Measurements from ENCODE around the gene NLGN4X.

Gene NLGN4X

GRCh38 chrX:6029014-6029413 is 199.7 kb downstream of the NLGN4X start:
- no peak overlapping the region for H3K4me2 ChIP-seq
- no peaks in the 10 kb centered on the region for H4K20me1 ChIP-seq
- no peak overlapping the region for H3K9ac ChIP-seq
- TF ChIP-seq Cebpa-rat (IDR thresholded peaks at IDR 0.05), result no peak
- H3K27me3 ChIP-seq, result no peaks in the 10 kb centered on the region
- no peak overlapping the region for H3K4me3 ChIP-seq
- H3K9me3 ChIP-seq (replicated peaks in 1 of 11), result no peaks in the 10 kb centered on the region
- H3K27ac ChIP-seq, result no peak overlapping the region
- no peaks in the 10 kb centered on the region for H3K4me1 ChIP-seq
- H3K36me3 ChIP-seq, result no peaks in the 10 kb centered on the region

DNA sequence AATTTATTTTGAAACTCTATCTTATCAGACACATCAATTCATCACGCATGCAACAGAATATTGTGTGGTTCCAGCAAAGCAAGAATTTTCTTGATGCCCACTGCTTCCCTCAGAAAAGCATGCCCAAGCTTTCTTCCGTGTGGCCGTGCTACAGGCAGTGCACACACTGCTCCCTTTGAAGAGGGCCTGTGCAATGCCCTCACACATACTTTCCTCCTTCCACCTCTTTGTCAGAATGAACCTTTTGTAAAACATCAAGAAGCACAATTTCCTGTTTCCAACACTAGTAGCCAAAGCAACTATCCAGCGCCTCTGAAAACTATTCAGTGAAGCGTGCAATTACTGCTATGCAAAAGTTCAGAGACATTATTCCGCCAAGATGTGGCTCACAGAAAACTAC is 201.7 kb downstream of the NLGN4X start:
- Histone ChIP-seq H3K27ac (no peak overlapping the region), H3K4me3 (no peak overlapping the region), H3K36me3 (no peaks in the 10 kb centered on the region), H3K4me1 (peaks cover 0 to 9% (median 0%) of the 10 kb centered on the region in 10 experiments; a peak in 1 of 20 replicates), H4K20me1 (no peaks in the 10 kb centered on the region), H3K9ac (no peak overlapping the region), H3K9me3 (replicated peaks in 1 of 11) (no peaks in the 10 kb centered on the region), H3K4me2 (no peak overlapping the region), H3K27me3 (no peaks in the 10 kb centered on the region)
- no peak for TF ChIP-seq Cebpa-rat (IDR thresholded peaks at IDR 0.05)

DNA sequence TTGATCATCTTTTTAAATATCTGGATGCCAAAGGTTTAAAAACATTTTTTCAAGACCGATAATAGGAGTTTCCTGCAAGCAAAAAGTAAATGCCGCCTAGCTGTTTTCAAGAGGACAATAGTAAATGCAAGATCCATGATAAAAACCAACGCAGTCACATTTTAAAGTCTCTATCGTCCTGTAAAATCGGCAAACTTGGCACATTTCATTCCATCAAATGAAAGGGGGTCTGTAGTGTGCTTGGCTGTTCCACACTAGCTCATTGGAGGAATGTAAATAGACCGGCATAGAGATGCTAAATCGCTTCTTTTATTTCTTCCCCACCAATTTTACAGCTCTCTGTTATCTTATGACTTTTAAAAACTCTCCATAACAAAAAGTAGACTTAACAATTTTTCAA is 202.2 kb downstream of the NLGN4X start:
- Histone ChIP-seq H3K9ac (no peak overlapping the region), H3K4me2 (no peak overlapping the region), H4K20me1 (no peaks in the 10 kb centered on the region), H3K4me1 (peaks cover 0 to 9% (median 0%) of the 10 kb centered on the region in 10 experiments; a peak in 1 of 20 replicates), H3K4me3 (no peak overlapping the region), H3K27me3 (no peaks in the 10 kb centered on the region), H3K27ac (no peak overlapping the region), H3K9me3 (replicated peaks in 1 of 11) (no peaks in the 10 kb centered on the region), H3K36me3 (no peaks in the 10 kb centered on the region)
- no peak for TF ChIP-seq Cebpa-rat (IDR thresholded peaks at IDR 0.05)

DNA sequence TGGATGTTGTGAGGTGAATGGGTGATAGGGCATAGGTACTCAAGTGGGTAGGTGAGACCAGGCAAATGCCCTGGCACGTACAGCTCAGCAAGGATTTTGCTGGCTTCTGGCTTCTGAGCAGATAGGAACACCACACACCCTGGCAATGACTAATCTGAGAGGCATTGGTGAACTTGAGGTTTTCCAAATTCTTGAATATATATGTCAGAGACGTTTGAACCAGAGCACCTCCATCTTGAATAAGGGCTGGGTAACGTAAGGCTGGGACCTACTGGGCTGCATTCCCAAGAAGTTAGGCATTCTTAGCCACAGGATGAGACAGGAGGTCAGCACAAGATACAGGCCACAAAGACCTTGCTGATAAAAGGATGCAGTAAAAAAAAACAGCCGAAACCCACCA is 204.5 kb downstream of the NLGN4X start:
- Histone ChIP-seq H3K9ac (no peak overlapping the region), H4K20me1 (no peaks in the 10 kb centered on the region), H3K4me2 (no peak overlapping the region), H3K27me3 (no peaks in the 10 kb centered on the region), H3K27ac (no peak overlapping the region), H3K4me3 (no peak overlapping the region), H3K4me1 (peaks cover 0 to 9% (median 0%) of the 10 kb centered on the region in 10 experiments; a peak in 1 of 20 replicates), H3K36me3 (no peaks in the 10 kb centered on the region), H3K9me3 (replicated peaks in 1 of 11) (no peaks in the 10 kb centered on the region)
- no peak for TF ChIP-seq Cebpa-rat (IDR thresholded peaks at IDR 0.05)

DNA sequence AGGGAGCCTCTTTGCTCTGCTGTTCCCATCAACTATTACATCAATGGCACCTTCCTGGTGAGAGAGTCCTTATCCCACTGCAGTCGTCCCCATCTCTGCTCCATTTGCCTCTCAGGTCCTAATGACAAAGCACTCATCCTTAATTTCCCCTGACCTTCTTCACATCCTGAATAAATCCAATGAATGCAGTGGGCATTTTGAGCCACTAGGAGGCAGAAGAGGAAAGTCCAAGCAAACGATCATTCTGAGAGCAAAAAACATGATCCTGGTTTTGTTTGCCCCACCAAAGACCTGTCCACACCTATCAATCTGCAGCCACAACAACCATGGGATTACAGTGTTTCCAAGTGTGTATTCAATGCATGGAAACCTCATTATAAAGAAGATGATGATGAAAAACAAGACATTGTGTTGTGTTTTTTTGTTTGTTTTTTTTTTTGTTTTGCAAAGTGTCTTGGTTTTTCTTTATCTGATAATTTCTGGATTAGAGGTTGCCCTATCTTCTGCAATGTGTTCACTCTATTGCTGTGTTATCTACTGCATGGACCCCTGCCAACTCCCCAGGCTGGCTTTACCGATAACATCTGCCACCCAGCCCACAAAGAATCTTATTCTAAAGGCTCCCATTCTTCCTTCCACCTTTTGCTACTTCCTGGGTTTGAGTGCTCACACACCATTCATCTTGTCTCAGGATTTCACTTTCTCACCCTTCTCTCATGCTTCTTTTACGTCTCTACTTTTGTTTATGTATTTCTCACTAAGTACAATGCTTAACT is 207.2 kb downstream of the NLGN4X start:
- Histone ChIP-seq H3K4me3 (no peak overlapping the region), H3K36me3 (no peaks in the 10 kb centered on the region), H3K9ac (no peak overlapping the region), H4K20me1 (no peaks in the 10 kb centered on the region), H3K27ac (no peak overlapping the region), H3K9me3 (replicated peaks in 1 of 11) (no peaks in the 10 kb centered on the region), H3K4me2 (no peak overlapping the region), H3K4me1 (peaks cover 0 to 9% (median 0%) of the 10 kb centered on the region in 10 experiments; a peak in 1 of 20 replicates), H3K27me3 (no peaks in the 10 kb centered on the region)
- no peak for TF ChIP-seq Cebpa-rat (IDR thresholded peaks at IDR 0.05)

DNA sequence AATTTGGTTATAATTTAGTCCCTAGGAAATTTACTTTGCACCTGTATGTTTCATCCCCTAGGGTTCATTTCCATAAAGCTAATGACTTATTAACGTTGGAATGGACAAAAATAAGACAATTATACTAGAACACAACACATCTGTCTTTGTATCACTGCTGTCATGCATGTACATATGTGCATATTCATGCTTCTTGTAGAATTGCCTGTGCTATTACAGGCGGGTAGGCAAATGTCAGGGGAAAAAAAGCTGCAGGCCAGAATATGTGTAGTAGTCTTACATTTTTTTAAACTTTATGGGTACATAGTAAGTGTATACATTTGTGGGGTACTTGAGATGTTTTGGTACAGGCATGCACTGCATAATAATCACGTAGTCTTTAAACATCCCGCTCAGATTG is 209.6 kb downstream of the NLGN4X start:
- H3K4me1 ChIP-seq, result peaks cover 0 to 9% (median 0%) of the 10 kb centered on the region in 10 experiments; a peak in 1 of 20 replicates
- H3K4me3 ChIP-seq, result no peak overlapping the region
- no peaks in the 10 kb centered on the region for H3K27me3 ChIP-seq
- no peak for TF ChIP-seq Cebpa-rat (IDR thresholded peaks at IDR 0.05)
- H3K9me3 ChIP-seq (replicated peaks in 1 of 11), result no peaks in the 10 kb centered on the region
- no peak overlapping the region for H3K9ac ChIP-seq
- no peak overlapping the region for H3K4me2 ChIP-seq
- H4K20me1 ChIP-seq, result no peaks in the 10 kb centered on the region
- H3K27ac ChIP-seq, result no peak overlapping the region
- no peaks in the 10 kb centered on the region for H3K36me3 ChIP-seq

- Histone ChIP-seq H3K27ac (no peak overlapping the region), H3K27me3 (no peaks in the 10 kb centered on the region), H3K4me1 (no peaks in the 10 kb centered on the region), H3K9ac (no peak overlapping the region), H4K20me1 (no peaks in the 10 kb centered on the region), H3K9me3 (replicated peaks in 1 of 11) (no peaks in the 10 kb centered on the region), H3K4me3 (no peak overlapping the region), H3K36me3 (no peaks in the 10 kb centered on the region), H3K4me2 (no peak overlapping the region)
- no peak for TF ChIP-seq Cebpa-rat (IDR thresholded peaks at IDR 0.05)
These were observed 213.2 kb downstream of the NLGN4X start for GRCh38 chrX:6015423-6015822.

DNA sequence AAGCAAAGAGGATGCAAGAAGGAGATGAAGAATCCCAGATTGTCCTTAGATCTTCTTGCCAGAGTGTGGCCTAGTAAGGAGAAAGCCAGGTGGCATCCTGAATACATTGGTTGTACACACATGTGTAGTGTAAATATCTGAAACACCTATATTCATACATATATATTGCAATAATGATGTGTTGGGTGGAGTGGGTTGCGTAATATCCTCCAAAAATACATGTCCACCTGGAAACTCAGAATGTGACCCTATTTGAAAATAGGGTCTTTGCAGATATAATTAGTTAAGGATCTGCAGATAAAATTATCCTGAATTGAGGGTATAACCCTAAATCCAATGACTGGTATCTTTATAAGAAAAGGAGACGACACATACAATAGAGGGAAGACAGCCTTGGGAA is 216.3 kb downstream of the NLGN4X start:
- Histone ChIP-seq H3K36me3 (no peaks in the 10 kb centered on the region), H3K4me3 (no peak overlapping the region), H3K27me3 (no peaks in the 10 kb centered on the region), H3K27ac (no peak overlapping the region), H4K20me1 (no peaks in the 10 kb centered on the region), H3K9ac (no peak overlapping the region), H3K9me3 (replicated peaks in 1 of 11) (peaks cover 0 to 22% (median 0%) of the 10 kb centered on the region in 11 experiments; a peak in 6 of 22 replicates), H3K4me1 (peaks cover 0 to 15% (median 0%) of the 10 kb centered on the region in 10 experiments; a peak in 6 of 20 replicates), H3K4me2 (no peak overlapping the region)
- peak in 5 of 11 experiments; percentile 48 to 68 (median 63); a peak in 7 of 22 replicates for TF ChIP-seq Cebpa-rat (IDR thresholded peaks at IDR 0.05)

DNA sequence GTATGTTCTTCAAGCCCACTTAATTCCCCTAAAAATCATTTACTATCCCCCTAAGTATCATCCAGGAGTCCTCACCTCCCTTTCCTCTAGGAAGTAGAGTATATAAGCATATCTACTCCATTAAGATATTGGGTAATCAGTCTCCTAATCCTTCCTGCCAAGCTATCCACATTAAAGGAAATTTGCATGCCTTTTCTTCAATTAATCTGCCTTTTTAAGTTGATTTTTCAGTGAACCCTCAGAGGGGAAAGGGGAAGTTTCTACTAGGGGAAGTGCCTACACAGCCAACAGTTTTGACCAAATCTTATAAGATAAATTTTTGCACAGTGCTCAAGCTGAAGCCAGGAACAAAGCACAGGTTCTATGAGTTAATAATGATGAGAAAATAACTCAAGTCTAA is 222.8 kb downstream of the NLGN4X start:
- Histone ChIP-seq H3K27ac (peak overlapping the region in 2 of 11 experiments; percentile 8 to 13; a peak in 2 of 22 replicates), H4K20me1 (no peaks in the 10 kb centered on the region), H3K36me3 (no peaks in the 10 kb centered on the region), H3K27me3 (no peaks in the 10 kb centered on the region), H3K4me2 (peak overlapping the region in 5 of 11 experiments; percentile 1 to 48 (median 12); a peak in 9 of 22 replicates), H3K4me1 (peaks cover 0 to 48% (median 3%) of the 10 kb centered on the region in 10 experiments; a peak in 9 of 20 replicates), H3K9ac (no peak overlapping the region), H3K4me3 (no peak overlapping the region), H3K9me3 (replicated peaks in 1 of 11) (peaks cover 0 to 35% (median 0%) of the 10 kb centered on the region in 11 experiments; a peak in 6 of 22 replicates)
- TF ChIP-seq Cebpa-rat (IDR thresholded peaks at IDR 0.05), result no peak

DNA sequence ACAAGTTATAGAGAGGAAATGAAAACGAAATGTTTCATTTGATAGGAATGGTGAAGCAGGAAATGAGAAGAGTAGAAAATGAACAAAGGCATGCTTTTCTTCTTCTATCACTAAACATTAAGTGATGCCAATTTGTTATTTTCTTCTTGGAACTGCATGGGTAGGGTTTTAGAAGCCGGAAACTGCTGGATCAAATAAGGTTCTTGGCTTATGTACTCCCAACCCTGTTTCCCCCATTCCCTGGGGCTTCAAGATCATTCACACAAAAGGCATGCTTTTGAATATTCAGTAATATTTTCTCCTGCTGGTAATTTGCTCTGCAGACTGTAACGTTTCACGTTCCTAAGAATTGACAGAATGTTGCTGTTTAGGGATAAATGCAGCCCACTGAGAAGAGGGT is 224.1 kb downstream of the NLGN4X start:
- no peak overlapping the region for H3K27ac ChIP-seq
- H3K9me3 ChIP-seq (replicated peaks in 1 of 11), result peaks cover 0 to 40% (median 0%) of the 10 kb centered on the region in 11 experiments; a peak in 6 of 22 replicates
- no peak overlapping the region for H3K4me3 ChIP-seq
- H3K27me3 ChIP-seq, result no peaks in the 10 kb centered on the region
- H3K36me3 ChIP-seq, result no peaks in the 10 kb centered on the region
- no peaks in the 10 kb centered on the region for H4K20me1 ChIP-seq
- no peak overlapping the region for H3K4me2 ChIP-seq
- H3K4me1 ChIP-seq, result peaks cover 0 to 41% (median 3%) of the 10 kb centered on the region in 10 experiments; a peak in 9 of 20 replicates
- no peak overlapping the region for H3K9ac ChIP-seq
- no peak for TF ChIP-seq Cebpa-rat (IDR thresholded peaks at IDR 0.05)

All from BLaER1 treated with 17β-estradiol and CSF1 and Interleukin-3, amounts not matched to agents 10 nM and 100 nM (cell line).